ENCODE data around the gene MTCL1. TPM values are rescaled to one million over a fixed set of nuclear protein-coding genes. Genes with fewer than 3 reads are reported as not detected.

Gene MTCL1
- total RNA-seq, 1 experiment from 2014 or later = 28.3 TPM

- H3K27me3 ChIP-seq (replicated peaks; ENCODE audit: control insufficient read depth, insufficient read depth, low read length) = no peaks in the 10 kb centered on the region
- DNase-seq = peak in 1 of 2 experiments; percentile 16
- H3K9me3 ChIP-seq = no peaks in the 10 kb centered on the region
- no peaks in the 10 kb centered on the region for H3K36me3 Mint-ChIP-seq (ENCODE audit: insufficient read depth, unreplicated experiment)
- no peak overlapping the region for H3K4me3 ChIP-seq (ENCODE audit: low read depth, low read length)
- intact Hi-C loops (cut with micrococcal nuclease; ENCODE audit: unreplicated experiment) = loop anchor here (5.0 to 10.0 kb wide), 2 partner anchors 93 to 184 kb away; partner anchors contain the start of gene MTCL1
- no TSS peak for BruUV-seq (replicated peaks)
- CTCF ChIA-PET = interaction anchor here (0.6 kb wide), 1 partner anchor 20 kb away, joined by 3 read pairs; no protein-coding TSS in a partner anchor
- peaks cover 2% of the 10 kb centered on the region for H3K4me1 Mint-ChIP-seq (ENCODE audit: low read depth, unreplicated experiment)
- no peak overlapping the region for H3K4me3 Mint-ChIP-seq (ENCODE audit: unreplicated experiment)
- no peak for TF ChIP-seq CTCF (IDR thresholded peaks at IDR 0.05; ENCODE audit: insufficient read depth in 1 of 2, low read depth in 1 of 2, low read length in 1 of 2, severe bottlenecking in 1 of 2, unreplicated experiment in 1 of 2)
- POLR2A ChIA-PET = interaction anchor here (0.6 kb wide), 1 partner anchor 18 kb away, joined by 3 read pairs; no protein-coding TSS in a partner anchor
- no peaks in the 10 kb centered on the region for H3K27me3 Mint-ChIP-seq (ENCODE audit: insufficient read depth, unreplicated experiment)
- H3K36me3 ChIP-seq (ENCODE audit: control insufficient read depth, insufficient read depth, low read length) = no peaks in the 10 kb centered on the region
- H3K4me1 ChIP-seq = peaks cover 22% of the 10 kb centered on the region
- no peaks in the 10 kb centered on the region for H3K9me3 Mint-ChIP-seq (ENCODE audit: unreplicated experiment)
- H3K27ac Mint-ChIP-seq (ENCODE audit: unreplicated experiment) = no peak overlapping the region
Measured at GRCh38 chr18:8800445-8800844, 95.1 kb downstream of the MTCL1 start.

GRCh38 chr18:8800876-8801262, 95.5 kb downstream of the MTCL1 start:
- Histone ChIP-seq H3K27me3 (replicated peaks; ENCODE audit: control insufficient read depth, insufficient read depth, low read length) (no peaks in the 10 kb centered on the region), H3K36me3 (ENCODE audit: control insufficient read depth, insufficient read depth, low read length) (no peaks in the 10 kb centered on the region), H3K4me1 (peaks cover 27% of the 10 kb centered on the region), H3K4me3 (ENCODE audit: low read depth, low read length) (no peak overlapping the region), H3K9me3 (no peaks in the 10 kb centered on the region)
- intact Hi-C loops (cut with micrococcal nuclease; ENCODE audit: unreplicated experiment) = loop anchor here (5.0 to 10.0 kb wide), 2 partner anchors 94 to 184 kb away; partner anchors contain the start of gene MTCL1
- no peak for TF ChIP-seq CTCF (IDR thresholded peaks at IDR 0.05; ENCODE audit: insufficient read depth in 1 of 2, low read depth in 1 of 2, low read length in 1 of 2, severe bottlenecking in 1 of 2, unreplicated experiment in 1 of 2)
- Mint-ChIP-seq H3K9me3 (ENCODE audit: unreplicated experiment) (no peaks in the 10 kb centered on the region), H3K36me3 (ENCODE audit: insufficient read depth, unreplicated experiment) (no peaks in the 10 kb centered on the region), H3K27me3 (ENCODE audit: insufficient read depth, unreplicated experiment) (no peaks in the 10 kb centered on the region), H3K4me3 (ENCODE audit: unreplicated experiment) (no peak overlapping the region), H3K4me1 (ENCODE audit: low read depth, unreplicated experiment) (peaks cover 5% of the 10 kb centered on the region), H3K27ac (ENCODE audit: unreplicated experiment) (no peak overlapping the region)
- BruUV-seq (replicated peaks) = no TSS peak
- ChIA-PET POLR2A (interaction anchor here (0.6 kb wide), 1 partner anchor 17 kb away, joined by 3 read pairs; no protein-coding TSS in a partner anchor), CTCF (interaction anchor here (0.6 kb wide), 1 partner anchor 19 kb away, joined by 3 read pairs; no protein-coding TSS in a partner anchor)
- DNase-seq = no peak

- H3K4me3 Mint-ChIP-seq (ENCODE audit: unreplicated experiment) = no peak overlapping the region
- no peak for DNase-seq
- Histone ChIP-seq H3K9me3 (no peaks in the 10 kb centered on the region), H3K27me3 (replicated peaks; ENCODE audit: control insufficient read depth, insufficient read depth, low read length) (no peaks in the 10 kb centered on the region), H3K4me3 (ENCODE audit: low read depth, low read length) (no peak overlapping the region), H3K36me3 (ENCODE audit: control insufficient read depth, insufficient read depth, low read length) (no peaks in the 10 kb centered on the region), H3K4me1 (peaks cover 27% of the 10 kb centered on the region)
- no peaks in the 10 kb centered on the region for H3K9me3 Mint-ChIP-seq (ENCODE audit: unreplicated experiment)
- H3K27me3 Mint-ChIP-seq (ENCODE audit: insufficient read depth, unreplicated experiment) = no peaks in the 10 kb centered on the region
- intact Hi-C loops (cut with micrococcal nuclease; ENCODE audit: unreplicated experiment) = loop anchor here (5.0 to 10.0 kb wide), 2 partner anchors 94 to 183 kb away; partner anchors contain the start of gene MTCL1
- ChIA-PET CTCF (no interaction called here), POLR2A (no interaction called here)
- peaks cover 5% of the 10 kb centered on the region for H3K4me1 Mint-ChIP-seq (ENCODE audit: low read depth, unreplicated experiment)
- BruUV-seq (replicated peaks) = no TSS peak
- no peak for TF ChIP-seq CTCF (IDR thresholded peaks at IDR 0.05; ENCODE audit: insufficient read depth in 1 of 2, low read depth in 1 of 2, low read length in 1 of 2, severe bottlenecking in 1 of 2, unreplicated experiment in 1 of 2)
- H3K27ac Mint-ChIP-seq (ENCODE audit: unreplicated experiment) = no peak overlapping the region
- no peaks in the 10 kb centered on the region for H3K36me3 Mint-ChIP-seq (ENCODE audit: insufficient read depth, unreplicated experiment)
Measured at GRCh38 chr18:8801263-8801901, 96.0 kb downstream of the MTCL1 start.
